Measurements from ENCODE around the gene MBIP.
A peak's percentile ranks its signal among the peaks of the same experiment; 100 is the strongest.

The MBIP gene

GRCh38 chr14:36294543-36294942, 25.9 kb downstream of the MBIP start:
- H3K4me1 ChIP-seq (ENCODE audit: control insufficient read depth, insufficient read depth, low read length): no peaks in the 10 kb centered on the region
- POLR2A ChIA-PET: no interaction called here
- CTCF ChIA-PET: interaction anchor here (1.1 kb wide), 1 partner anchor 15 kb away, joined by 4 read pairs; no protein-coding TSS in a partner anchor

GRCh38 chr14:36293824-36294223, 26.6 kb downstream of the MBIP start:
- no peak overlapping the region for H3K27ac ChIP-seq (ENCODE audit: extremely low read depth, low read depth, low read length)
- no peak for TF ChIP-seq ZNF133 (tag by site-specific recombination; IDR thresholded peaks at IDR 0.05)
- TF ChIP-seq ZNF433 (tag by site-specific recombination; IDR thresholded peaks at IDR 0.05; ENCODE audit: low read depth): no peak
- TF ChIP-seq ZNF26 (tag by site-specific recombination; IDR thresholded peaks at IDR 0.05): no peak
- no peak for TF ChIP-seq ZBTB6 (tag by site-specific recombination; IDR thresholded peaks at IDR 0.05)
- TF ChIP-seq ZNF621 (tag by site-specific recombination; IDR thresholded peaks at IDR 0.05): no peak
- no peak for TF ChIP-seq ZNF341 (tag by site-specific recombination; IDR thresholded peaks at IDR 0.05; ENCODE audit: low read depth)
- TF ChIP-seq ZNF214 (tag by site-specific recombination; IDR thresholded peaks at IDR 0.05; ENCODE audit: borderline replicate concordance): no peak
- no peak for TF ChIP-seq REPIN1 (tag by site-specific recombination; IDR thresholded peaks at IDR 0.05; ENCODE audit: low read depth)
- no peak for TF ChIP-seq ZNF600 (tag by site-specific recombination; IDR thresholded peaks at IDR 0.05)
- no peaks in the 10 kb centered on the region for H3K4me1 ChIP-seq (ENCODE audit: control insufficient read depth, insufficient read depth, low read length)
- POLR2A ChIA-PET: no interaction called here
- no peaks in the 10 kb centered on the region for H3K9me3 ChIP-seq (ENCODE audit: control insufficient read depth, insufficient read depth, low read depth, low read length)
- peaks cover 18 to 32% of the 10 kb centered on the region in 2 experiments for H3K36me3 ChIP-seq (ENCODE audit: control insufficient read depth in 2 of 2, insufficient read depth in 1 of 2, low read length in 2 of 2)
- CTCF ChIA-PET: interaction anchor here (1.1 kb wide), 1 partner anchor 16 kb away, joined by 4 read pairs; no protein-coding TSS in a partner anchor
- H3K4me3 ChIP-seq (ENCODE audit: low read depth, low read length): no peak overlapping the region

More at GRCh38 chr14:36294543-36294942, 25.9 kb downstream of the MBIP start:
- Histone ChIP-seq H3K9me3 (ENCODE audit: control insufficient read depth, insufficient read depth, low read depth, low read length) (no peaks in the 10 kb centered on the region), H3K27ac (ENCODE audit: extremely low read depth, low read depth, low read length) (no peak overlapping the region), H3K36me3 (ENCODE audit: control insufficient read depth in 2 of 2, insufficient read depth in 1 of 2, low read length in 2 of 2) (peaks cover 25 to 35% of the 10 kb centered on the region in 2 experiments), H3K4me3 (ENCODE audit: low read depth, low read length) (no peak overlapping the region)
- TF ChIP-seq ZBTB49 (tag by site-specific recombination; IDR thresholded peaks at IDR 0.05; ENCODE audit: low read depth) (no peak), ZNF623 (tag by site-specific recombination; IDR thresholded peaks at IDR 0.05) (no peak), ZNF585B (tag by site-specific recombination; IDR thresholded peaks at IDR 0.05) (no peak), ZNF398 (tag by site-specific recombination; IDR thresholded peaks at IDR 0.05) (no peak)

- Histone ChIP-seq H3K4me1 (ENCODE audit: control insufficient read depth, insufficient read depth, low read length) (no peaks in the 10 kb centered on the region), H3K27ac (ENCODE audit: extremely low read depth, low read depth, low read length) (no peak overlapping the region), H3K4me3 (ENCODE audit: low read depth, low read length) (no peak overlapping the region), H3K9me3 (ENCODE audit: control insufficient read depth, insufficient read depth, low read depth, low read length) (no peaks in the 10 kb centered on the region), H3K36me3 (ENCODE audit: control insufficient read depth in 2 of 2, insufficient read depth in 1 of 2, low read length in 2 of 2) (peaks cover 0 to 3% of the 10 kb centered on the region in 2 experiments; a peak in 1 of 3 replicates)
- POLR2A ChIA-PET: no interaction called here
- TF ChIP-seq ZNF350 (tag by site-specific recombination; IDR thresholded peaks at IDR 0.05) (0 out of 2 replicates have a peak, but pooled peaks have one; percentile 36), ZNF629 (tag by site-specific recombination; IDR thresholded peaks at IDR 0.05) (no peak)
- CTCF ChIA-PET: no interaction called here
Observed at GRCh38 chr14:36289954-36290353, 30.5 kb downstream of the MBIP start.
